Neural progenitor cell (in vitro differentiated cells): ENCODE results near the gene EN2. TPM values are rescaled to one million over a fixed set of nuclear protein-coding genes. Genes with fewer than 3 reads are reported as not detected.

ENCODE experiments used
- DNase-seq: peaks from one replicate; pipeline ENCODE4 v3.0.0-alpha.2; 2016; ENCODE audit warnings: low spot score
- H2AFZ ChIP-seq: fragments of 200-600 bp; sonication (generic); replicated peaks from 2 replicates; pipeline ENCODE4 v1.6.1; 2016; ENCODE audit warnings: antibody characterized with exemption
- H3F3A ChIP-seq: fragments of 200-600 bp; sonication (generic); 2 replicates; pipeline ENCODE4 v1.6.1; 2016; ENCODE audit warnings: antibody characterized with exemption, low read depth
- H3K27ac ChIP-seq: fragments of 200-600 bp; sonication (generic); 2 replicates; pipeline ENCODE4 v1.5.1; 2016; ENCODE audit warnings: mild to moderate bottlenecking
- H3K27me3 ChIP-seq: fragments of 200-600 bp; sonication (generic); 2 replicates; pipeline ENCODE4 v1.6.1; 2016; ENCODE audit warnings: mild to moderate bottlenecking, moderate library complexity
- H3K36me3 ChIP-seq: fragments of 200-600 bp; sonication (generic); 2 replicates; pipeline ENCODE4 v1.5.1; 2016
- H3K4me1 ChIP-seq: fragments of 200-600 bp; sonication (generic); 2 replicates; pipeline ENCODE4 v1.6.1; 2016; ENCODE audit warnings: mixed run types
- H3K4me2 ChIP-seq: fragments of 200-600 bp; sonication (generic); 2 replicates; pipeline ENCODE4 v1.6.1; 2016
- H3K4me3 ChIP-seq: fragments of 200-600 bp; sonication (generic); 2 replicates; pipeline ENCODE4 v1.5.1; 2016
- H3K79me2 ChIP-seq: fragments of 200-600 bp; sonication (generic); 2 replicates; pipeline ENCODE4 v1.6.1; 2016; ENCODE audit warnings: low read depth
- H3K9ac ChIP-seq: fragments of 200-600 bp; sonication (generic); 2 replicates; pipeline ENCODE4 v1.6.1; 2016
- H3K9me3 ChIP-seq: fragments of 200-600 bp; sonication (generic); 2 replicates; pipeline ENCODE4 v1.5.1; 2016; ENCODE audit warnings: low read depth
- H4K20me1 ChIP-seq: fragments of 200-600 bp; sonication (generic); 2 replicates; pipeline ENCODE4 v1.6.1; 2016; ENCODE audit warnings: low read depth
- H3K27ac Mint-ChIP-seq: 3 replicates; pipeline ENCODE4 v1.8.0; 2021; ENCODE audit warnings: mixed read lengths
- H3K27me3 Mint-ChIP-seq: 2 replicates; pipeline ENCODE4 v1.8.0; 2022; ENCODE audit warnings: low read depth, mild to moderate bottlenecking, inconsistent platforms, moderate library complexity, mixed read lengths; ENCODE audit not compliant: insufficient read depth
- H3K36me3 Mint-ChIP-seq: 3 replicates; pipeline ENCODE4 v1.8.0; 2021; ENCODE audit warnings: mixed read lengths
- H3K4me1 Mint-ChIP-seq: 3 replicates; pipeline ENCODE4 v1.8.0; 2021; ENCODE audit warnings: mixed read lengths
- H3K4me3 Mint-ChIP-seq: 3 replicates; pipeline ENCODE4 v1.8.0; 2021; ENCODE audit warnings: mild to moderate bottlenecking, moderate library complexity, mixed read lengths
- H3K9me3 Mint-ChIP-seq: 3 replicates; pipeline ENCODE4 v1.8.0; 2020; ENCODE audit warnings: mixed read lengths
- CTCF ChIP-seq: fragments of 200-600 bp; sonication (generic); IDR thresholded peaks from 2 replicates; pipeline ENCODE4 v1.5.1; 2017; ENCODE audit warnings: antibody characterized with exemption, mild to moderate bottlenecking
- EZH2 ChIP-seq: fragments of 200-600 bp; sonication (generic); IDR thresholded peaks from 2 replicates; pipeline ENCODE4 v1.6.1; 2017; ENCODE audit warnings: antibody characterized with exemption, mild to moderate bottlenecking, moderate library complexity
- EZH2phosphoT487 ChIP-seq: fragments of 200-600 bp; sonication (generic); IDR thresholded peaks from 2 replicates; pipeline ENCODE4 v1.6.1; 2017; ENCODE audit warnings: antibody characterized with exemption
- total RNA-seq: library from RNA; depleted of rRNA; stranded (reverse); fragments of >200 nt; gene quantifications from 2 replicates; pipeline ENCODE4 v1.2.3, GENCODE V29; 2015; ENCODE audit warnings: low replicate concordance

EN2 gene
- total RNA-seq, 1 donor from 2014 or later, result not detected

- no peak overlapping the region for H3K4me2 ChIP-seq
- H3K79me2 ChIP-seq, result no peaks in the 10 kb centered on the region
- no peaks in the 10 kb centered on the region for H3K4me1 ChIP-seq
- no peak overlapping the region for H3K9ac ChIP-seq
- no peaks in the 10 kb centered on the region for H3F3A ChIP-seq
- H3K9me3 ChIP-seq, result no peaks in the 10 kb centered on the region
- no peaks in the 10 kb centered on the region for H3K36me3 Mint-ChIP-seq
- H3K4me1 Mint-ChIP-seq, result peaks cover 17% of the 10 kb centered on the region
- peaks cover 17% of the 10 kb centered on the region for H3K27me3 Mint-ChIP-seq
- H4K20me1 ChIP-seq, result peaks cover 4% of the 10 kb centered on the region
- no peak for DNase-seq
- H2AFZ ChIP-seq, result no peak overlapping the region
- no peak overlapping the region for H3K4me3 ChIP-seq
- no peak overlapping the region for H3K27ac Mint-ChIP-seq
- H3K27ac ChIP-seq, result no peak overlapping the region
- H3K9me3 Mint-ChIP-seq, result peaks cover 2% of the 10 kb centered on the region
- TF ChIP-seq EZH2, result no peak
- no peak for TF ChIP-seq CTCF
- TF ChIP-seq EZH2phosphoT487, result no peak
- no peaks in the 10 kb centered on the region for H3K36me3 ChIP-seq
- H3K4me3 Mint-ChIP-seq, result no peak overlapping the region
- H3K27me3 ChIP-seq, result peaks cover 68% of the 10 kb centered on the region
Observed at GRCh38 chr7:155414547-155415492, 43.1 kb upstream of the EN2 start.

- no peak overlapping the region for H3K27ac ChIP-seq
- no peaks in the 10 kb centered on the region for H3K36me3 ChIP-seq
- no peaks in the 10 kb centered on the region for H3K79me2 ChIP-seq
- no peaks in the 10 kb centered on the region for H3K9me3 ChIP-seq
- no peak overlapping the region for H3K4me2 ChIP-seq
- no peak for DNase-seq
- TF ChIP-seq EZH2phosphoT487, result no peak
- TF ChIP-seq EZH2, result no peak
- TF ChIP-seq CTCF, result no peak
- Mint-ChIP-seq H3K27ac (no peak overlapping the region), H3K4me3 (no peak overlapping the region), H3K36me3 (no peaks in the 10 kb centered on the region), H3K4me1 (peaks cover 11% of the 10 kb centered on the region), H3K27me3 (peaks cover 14% of the 10 kb centered on the region), H3K9me3 (peaks cover 2% of the 10 kb centered on the region)
- H3F3A ChIP-seq, result no peaks in the 10 kb centered on the region
- H4K20me1 ChIP-seq, result peaks cover 4% of the 10 kb centered on the region
- peaks cover 63% of the 10 kb centered on the region for H3K27me3 ChIP-seq
- H3K4me3 ChIP-seq, result no peak overlapping the region
- no peak overlapping the region for H3K9ac ChIP-seq
- H3K4me1 ChIP-seq, result no peaks in the 10 kb centered on the region
- H2AFZ ChIP-seq, result no peak overlapping the region
Observed at GRCh38 chr7:155416646-155417380, 41.1 kb upstream of the EN2 start.

GRCh38 chr7:155418304-155418703 lies 39.6 kb upstream of the EN2 start:
- H2AFZ ChIP-seq, result no peak overlapping the region
- H3K36me3 Mint-ChIP-seq, result no peaks in the 10 kb centered on the region
- DNase-seq, result no peak
- no peak for TF ChIP-seq EZH2
- TF ChIP-seq CTCF, result no peak
- TF ChIP-seq EZH2phosphoT487, result no peak
- H3K36me3 ChIP-seq, result no peaks in the 10 kb centered on the region
- no peaks in the 10 kb centered on the region for H3K79me2 ChIP-seq
- H4K20me1 ChIP-seq, result no peaks in the 10 kb centered on the region
- H3K27ac ChIP-seq, result no peak overlapping the region
- no peak overlapping the region for H3K4me3 ChIP-seq
- no peaks in the 10 kb centered on the region for H3F3A ChIP-seq
- no peak overlapping the region for H3K4me3 Mint-ChIP-seq
- no peak overlapping the region for H3K27ac Mint-ChIP-seq
- peaks cover 2% of the 10 kb centered on the region for H3K9me3 Mint-ChIP-seq
- peaks cover 11% of the 10 kb centered on the region for H3K27me3 Mint-ChIP-seq
- no peak overlapping the region for H3K4me2 ChIP-seq
- H3K4me1 Mint-ChIP-seq, result peaks cover 5% of the 10 kb centered on the region
- H3K9ac ChIP-seq, result no peak overlapping the region
- H3K27me3 ChIP-seq, result peaks cover 49% of the 10 kb centered on the region
- no peaks in the 10 kb centered on the region for H3K9me3 ChIP-seq
- H3K4me1 ChIP-seq, result no peaks in the 10 kb centered on the region
